Measurements from ENCODE around the gene CENPB. TPM values are rescaled to one million over a fixed set of nuclear protein-coding genes. Genes with fewer than 3 reads are reported as not detected.

The CENPB gene
- total and polyA plus RNA-seq, 12 donors = 52.3 to 95.7 (median 67.7) TPM

DNA sequence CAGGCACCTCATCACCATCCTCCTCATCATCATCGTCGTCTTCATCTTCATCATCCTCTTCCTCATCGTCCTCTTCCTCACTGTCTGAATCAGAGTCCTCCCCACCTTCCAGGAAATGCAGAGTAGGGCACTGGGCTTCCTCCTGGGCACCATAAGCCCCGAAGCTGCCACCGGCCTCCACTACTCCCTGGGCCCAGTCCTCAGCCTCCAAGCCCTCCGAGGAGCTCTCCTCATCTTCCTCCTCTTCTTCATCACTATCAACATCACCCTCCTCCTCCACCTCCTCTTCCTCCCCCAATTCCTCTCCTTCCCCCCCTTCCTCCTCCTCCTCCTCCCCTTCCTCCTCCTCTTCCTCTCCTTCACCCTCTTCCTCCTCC is 1.7 kb downstream of the CENPB start:
- TF ChIP-seq, protein P1, sequence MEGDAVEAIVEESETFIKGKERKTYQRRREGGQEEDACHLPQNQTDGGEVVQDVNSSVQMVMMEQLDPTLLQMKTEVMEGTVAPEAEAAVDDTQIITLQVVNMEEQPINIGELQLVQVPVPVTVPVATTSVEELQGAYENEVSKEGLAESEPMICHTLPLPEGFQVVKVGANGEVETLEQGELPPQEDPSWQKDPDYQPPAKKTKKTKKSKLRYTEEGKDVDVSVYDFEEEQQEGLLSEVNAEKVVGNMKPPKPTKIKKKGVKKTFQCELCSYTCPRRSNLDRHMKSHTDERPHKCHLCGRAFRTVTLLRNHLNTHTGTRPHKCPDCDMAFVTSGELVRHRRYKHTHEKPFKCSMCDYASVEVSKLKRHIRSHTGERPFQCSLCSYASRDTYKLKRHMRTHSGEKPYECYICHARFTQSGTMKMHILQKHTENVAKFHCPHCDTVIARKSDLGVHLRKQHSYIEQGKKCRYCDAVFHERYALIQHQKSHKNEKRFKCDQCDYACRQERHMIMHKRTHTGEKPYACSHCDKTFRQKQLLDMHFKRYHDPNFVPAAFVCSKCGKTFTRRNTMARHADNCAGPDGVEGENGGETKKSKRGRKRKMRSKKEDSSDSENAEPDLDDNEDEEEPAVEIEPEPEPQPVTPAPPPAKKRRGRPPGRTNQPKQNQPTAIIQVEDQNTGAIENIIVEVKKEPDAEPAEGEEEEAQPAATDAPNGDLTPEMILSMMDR (IDR thresholded peaks at IDR 0.05) = no peak
- no peaks in the 10 kb centered on the region for H3K27me3 ChIP-seq
- WGBS, 2 donors = 74 to 77% methylated on average over 6 of the region's 6 CpGs
- H3K36me3 ChIP-seq = peaks cover 0 to 16% (median 0%) of the 10 kb centered on the region in 9 donors
- H3K27ac ChIP-seq = peak overlapping the region in 3 of 10 donors; percentile 76 to 89 (median 87)
- no peaks in the 10 kb centered on the region for H3K9me3 ChIP-seq
- intact Hi-C loops (cut with DNase I) = loop anchor here in 6 of 10 donors (5.0 to 10.0 kb wide), 4 partner anchors 37 to 300 kb away; partner anchors contain the start of gene AP5S1 (in 3 of the 6)
- H3K4me1 ChIP-seq = peaks cover 24 to 53% (median 40%) of the 10 kb centered on the region in 9 donors
- ATAC-seq (no peak), DNase-seq (no peak)
- H3K4me3 ChIP-seq = peak overlapping the region in 9 of 10 donors; percentile 52 to 90 (median 70)

GRCh38 chr20:3784216-3784853 is 2.2 kb downstream of the CENPB start:
- intact Hi-C loops (cut with DNase I) = loop anchor here in 3 of 10 donors (5.0 to 10.0 kb wide), 3 partner anchors 38 to 300 kb away; partner anchors contain the start of gene AP5S1 (in 1 of the 3)
- H3K27ac ChIP-seq = peak overlapping the region in 4 of 10 donors; percentile 10 to 89 (median 49)
- H3K4me1 ChIP-seq = peaks cover 24 to 53% (median 40%) of the 10 kb centered on the region in 9 donors
- 75 to 76% methylated on average over 17 of the region's 17 CpGs for WGBS, 2 donors
- peaks cover 0 to 2% (median 0%) of the 10 kb centered on the region in 7 donors for H3K27me3 ChIP-seq
- no peaks in the 10 kb centered on the region for H3K9me3 ChIP-seq
- TF ChIP-seq, protein P1 (IDR thresholded peaks at IDR 0.05) = no peak
- no peak for ATAC-seq
- peaks cover 0 to 16% (median 0%) of the 10 kb centered on the region in 9 donors for H3K36me3 ChIP-seq
- peak overlapping the region in 5 of 10 donors; percentile 5 to 90 (median 68) for H3K4me3 ChIP-seq
- DNase-seq = peak in 1 of 2 donors; percentile 5

DNA sequence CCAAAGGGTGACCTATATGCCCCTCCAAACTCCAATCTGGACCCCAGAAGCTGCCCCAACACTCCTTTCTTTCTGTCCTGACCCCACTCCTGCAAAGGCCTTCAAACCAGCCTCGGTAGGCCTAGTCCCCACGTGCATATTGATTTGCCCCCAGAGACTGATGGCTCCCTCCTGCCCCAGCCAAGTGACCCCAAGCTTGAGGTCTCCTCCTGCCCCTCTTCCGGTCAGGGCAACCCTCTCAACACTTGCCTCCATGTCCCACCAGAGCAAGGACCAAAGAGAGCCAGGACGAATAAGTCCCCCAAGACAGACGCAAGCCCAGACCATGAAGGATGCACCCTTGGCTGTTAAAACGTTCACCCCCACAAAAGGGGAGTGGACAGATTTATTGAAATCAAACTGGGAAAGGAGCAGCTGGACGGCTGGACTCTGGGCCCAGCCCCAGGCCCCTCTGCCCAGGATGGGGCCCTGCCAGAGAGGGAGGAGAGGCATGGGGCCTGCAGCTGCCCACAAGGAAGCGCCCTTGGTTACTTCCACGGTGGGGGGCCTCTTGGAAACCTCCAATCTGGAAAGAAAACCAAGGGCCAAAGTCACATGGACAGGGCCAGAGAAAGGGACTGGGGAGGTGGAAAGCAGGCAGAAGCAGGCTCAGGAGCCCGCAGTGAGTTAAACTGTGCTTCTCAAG is 2.9 kb downstream of the CENPB start:
- peak in 1 of 2 donors; percentile 4 for DNase-seq
- H3K27ac ChIP-seq = peak overlapping the region in 3 of 10 donors; percentile 22 to 89 (median 76)
- WGBS, 2 donors = 71 to 72% methylated on average over 10 of the region's 10 CpGs
- no peak for ATAC-seq
- H3K4me3 ChIP-seq = peak overlapping the region in 1 of 10 donors; percentile 5
- intact Hi-C loops (cut with DNase I) = loop anchor here in 3 of 10 donors (5.0 to 10.0 kb wide), 3 partner anchors 39 to 301 kb away; partner anchors contain the start of gene AP5S1 (in 1 of the 3)
- TF ChIP-seq, protein P1 (IDR thresholded peaks at IDR 0.05) = no peak
- peaks cover 0 to 16% (median 0%) of the 10 kb centered on the region in 9 donors for H3K36me3 ChIP-seq
- H3K9me3 ChIP-seq = no peaks in the 10 kb centered on the region
- peaks cover 0 to 9% (median 0%) of the 10 kb centered on the region in 7 donors for H3K27me3 ChIP-seq
- H3K4me1 ChIP-seq = peaks cover 24 to 52% (median 41%) of the 10 kb centered on the region in 9 donors

GRCh38 chr20:3783068-3783489 is 3.5 kb downstream of the CENPB start:
- DNase-seq (no peak), ATAC-seq (no peak)
- Histone ChIP-seq H3K4me3 (no peak overlapping the region), H3K4me1 (peaks cover 27 to 58% (median 45%) of the 10 kb centered on the region in 9 donors), H3K9me3 (no peaks in the 10 kb centered on the region), H3K36me3 (peaks cover 0 to 16% (median 0%) of the 10 kb centered on the region in 9 donors), H3K27me3 (peaks cover 0 to 15% (median 0%) of the 10 kb centered on the region in 7 donors), H3K27ac (no peak overlapping the region)
- TF ChIP-seq, protein P1 (IDR thresholded peaks at IDR 0.05) = no peak
- 73 to 79% methylated on average over 2 of the region's 2 CpGs for WGBS, 2 donors
- intact Hi-C loops (cut with DNase I) = loop anchor here in 3 of 10 donors (5.0 to 10.0 kb wide), 3 partner anchors 39 to 302 kb away; partner anchors contain the start of gene AP5S1 (in 1 of the 3)

All from heart right ventricle (tissue), 16 donors.